GM12872 (cell line): ENCODE data around the gene CADPS.

ENCODE experiments used
- CTCF ChIP-seq: IDR thresholded peaks from 3 replicates; pipeline ENCODE4 v1.5.1; 2011; ENCODE audit warnings: low read depth, mild to moderate bottlenecking, low read length, moderate library complexity; ENCODE audit not compliant: insufficient read depth

Gene CADPS

GRCh38 chr3:62911526-62911925 is 36.3 kb upstream of the CADPS start:
- no peak for TF ChIP-seq CTCF

- no peak for TF ChIP-seq CTCF
Measured at GRCh38 chr3:62905331-62905730, 30.1 kb upstream of the CADPS start.

- TF ChIP-seq CTCF, result no peak
Measured at GRCh38 chr3:62898530-62899496, 23.6 kb upstream of the CADPS start.

DNA sequence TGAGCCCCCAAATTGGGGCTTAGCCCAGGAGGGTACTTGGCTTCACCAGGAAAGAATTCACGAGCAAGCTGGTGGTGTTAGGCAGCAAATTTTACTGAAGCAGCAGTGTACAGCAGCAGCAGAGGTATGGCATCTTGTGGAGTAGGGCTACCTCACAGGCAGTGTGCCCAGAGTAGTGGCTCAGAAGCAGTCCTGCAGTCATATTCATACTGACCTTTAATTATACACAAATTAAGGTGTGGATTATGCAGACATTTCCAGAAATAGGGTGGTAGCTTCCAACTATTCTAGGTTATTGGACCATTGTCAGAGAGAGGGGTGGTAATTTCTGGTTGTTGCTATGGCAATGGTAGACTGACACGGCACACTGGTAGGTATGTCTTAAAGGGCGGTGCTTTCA is 20.7 kb upstream of the CADPS start:
- no peak for TF ChIP-seq CTCF

GRCh38 chr3:62892951-62893350 is 17.7 kb upstream of the CADPS start:
- no peak for TF ChIP-seq CTCF

GRCh38 chr3:62892045-62892444 is 16.8 kb upstream of the CADPS start:
- no peak for TF ChIP-seq CTCF

DNA sequence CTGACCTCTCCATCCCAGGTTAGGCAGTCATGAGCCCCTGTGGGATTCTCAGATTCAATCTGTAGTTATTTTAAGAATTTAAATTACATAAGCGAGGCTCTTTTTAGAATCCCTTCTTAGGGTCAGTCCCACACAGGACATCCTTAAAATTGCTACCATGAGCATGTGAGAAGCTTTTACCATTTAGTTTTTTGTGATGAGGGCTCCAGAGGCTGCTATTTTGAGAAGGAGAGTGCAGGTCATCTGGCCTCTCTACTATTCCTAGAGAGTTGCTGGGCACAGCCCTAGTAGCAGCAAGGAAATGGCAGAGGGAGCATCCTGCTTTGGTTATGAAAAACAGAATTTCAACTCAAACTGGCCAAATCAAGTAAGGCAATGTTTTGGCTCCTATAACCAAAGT is 13.6 kb upstream of the CADPS start:
- TF ChIP-seq CTCF, result no peak
